MM.1S (cell line): Measurements from ENCODE around the gene CLEC3A.
"Not testable (repeated sequence)": the region's sequence is repeated elsewhere in the genome, so short reads cannot be mapped to it uniquely, and the experiment has no call there.

Experiments
- DNase-seq: peaks from one replicate; pipeline ENCODE4 v3.0.0-alpha.2; 2015
- H2AFZ ChIP-seq: fragments of 300-600 bp; sonication (generic); 2 replicates; pipeline ENCODE4 v1.6.0; 2016; ENCODE audit warnings: antibody characterized with exemption, low read length
- H3F3A ChIP-seq: fragments of 300-600 bp; sonication (generic); 2 replicates; pipeline ENCODE4 v1.6.1; 2016; ENCODE audit warnings: mild to moderate bottlenecking, antibody characterized with exemption, low read length, moderate library complexity, mixed read lengths; ENCODE audit not compliant: insufficient read depth
- H3K27ac ChIP-seq: fragments of 300-600 bp; sonication (generic); 2 replicates; pipeline ENCODE4 v1.5.1; 2016; ENCODE audit warnings: mild to moderate bottlenecking, low read length
- H3K27me3 ChIP-seq: fragments of 300-600 bp; sonication (generic); replicated peaks from 2 replicates; pipeline ENCODE4 v1.6.0; 2016; ENCODE audit warnings: low read length; ENCODE audit not compliant: insufficient read depth
- H3K36me3 ChIP-seq: fragments of 300-600 bp; sonication (generic); replicated peaks from 2 replicates; pipeline ENCODE4 v1.6.1; 2016; ENCODE audit warnings: mild to moderate bottlenecking, low read length, mixed read lengths; ENCODE audit not compliant: insufficient read depth
- H3K4me1 ChIP-seq: fragments of 300-600 bp; sonication (generic); 2 replicates; pipeline ENCODE4 v1.6.1; 2016; ENCODE audit warnings: low read length, mixed read lengths
- H3K4me2 ChIP-seq: fragments of 300-600 bp; sonication (generic); 2 replicates; pipeline ENCODE4 v1.6.0; 2016; ENCODE audit warnings: low read depth, low read length
- H3K4me3 ChIP-seq: fragments of 300-600 bp; sonication (generic); 2 replicates; pipeline ENCODE4 v1.5.1; 2016; ENCODE audit warnings: low read length, mixed read lengths
- H3K79me2 ChIP-seq: fragments of 300-600 bp; sonication (generic); 2 replicates; pipeline ENCODE4 v1.6.1; 2016; ENCODE audit warnings: mixed run types, low read length, mixed read lengths
- H3K9ac ChIP-seq: fragments of 300-600 bp; sonication (generic); 2 replicates; pipeline ENCODE4 v1.6.1; 2016; ENCODE audit warnings: low read length, mixed read lengths
- H3K9me2 ChIP-seq: fragments of 300-600 bp; sonication (generic); replicated peaks from 2 replicates; pipeline ENCODE4 v1.6.1; 2016; ENCODE audit warnings: mild to moderate bottlenecking, low read length, mixed read lengths; ENCODE audit not compliant: insufficient read depth
- H3K9me3 ChIP-seq: fragments of 300-600 bp; sonication (generic); replicated peaks from 2 replicates; pipeline ENCODE4 v1.6.1; 2016; ENCODE audit warnings: mild to moderate bottlenecking, low read length, mixed read lengths; ENCODE audit not compliant: insufficient read depth
- H4K20me1 ChIP-seq: fragments of 300-600 bp; sonication (generic); 2 replicates; pipeline ENCODE4 v1.6.1; 2016; ENCODE audit warnings: mild to moderate bottlenecking, low read length, moderate library complexity, mixed read lengths; ENCODE audit not compliant: insufficient read depth
- CTCF ChIP-seq: fragments of 300-600 bp; sonication (generic); IDR thresholded peaks from 2 replicates; pipeline ENCODE4 v1.5.1; 2016; ENCODE audit warnings: antibody characterized with exemption, low read length, mixed read lengths
- EZH2 ChIP-seq: fragments of 300-600 bp; sonication (generic); optimal IDR thresholded peaks from 2 replicates; pipeline ENCODE3; 2017; ENCODE audit warnings: low read depth, mild to moderate bottlenecking, antibody characterized with exemption, low read length, mixed read lengths
- EZH2phosphoT487 ChIP-seq: fragments of 300-600 bp; sonication (generic); IDR thresholded peaks from 2 replicates; pipeline ENCODE4 v1.6.1; 2018; ENCODE audit warnings: antibody characterized with exemption, low read length

Gene CLEC3A

GRCh38 chr16:77987810-77988209 is 34.5 kb upstream of the CLEC3A start:
- Histone ChIP-seq H3K9me2 (no peaks in the 10 kb centered on the region), H3K79me2 (no peaks in the 10 kb centered on the region), H3K9me3 (no peaks in the 10 kb centered on the region), H3K36me3 (no peaks in the 10 kb centered on the region), H3K4me2 (no peak overlapping the region), H3K27me3 (no peaks in the 10 kb centered on the region), H3K9ac (no peak overlapping the region), H3F3A (no peaks in the 10 kb centered on the region), H2AFZ (no peak overlapping the region), H4K20me1 (no peaks in the 10 kb centered on the region), H3K27ac (no peak overlapping the region), H3K4me3 (no peak overlapping the region), H3K4me1 (no peaks in the 10 kb centered on the region)
- TF ChIP-seq EZH2phosphoT487 = no peak
- no peak for DNase-seq

DNA sequence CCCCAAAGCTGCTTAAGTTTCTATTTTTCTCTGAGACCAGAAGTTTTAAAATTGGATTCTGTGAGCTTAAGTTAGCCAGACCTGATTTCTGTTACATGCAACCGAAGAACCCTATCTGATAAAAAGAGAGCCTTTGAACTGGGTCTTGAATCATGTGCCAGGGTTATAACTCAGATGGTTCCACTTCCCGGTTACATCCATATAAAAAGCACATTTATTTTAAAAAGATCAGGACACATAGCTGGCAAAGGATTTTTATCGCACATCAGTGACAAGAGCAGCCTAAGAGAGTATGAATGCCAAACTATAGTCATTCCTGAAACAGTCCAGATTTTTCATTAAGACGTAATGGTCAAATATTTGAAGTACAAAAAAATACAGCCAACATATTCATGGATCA is 32.5 kb upstream of the CLEC3A start:
- H3K9me2 ChIP-seq = no peaks in the 10 kb centered on the region
- no peaks in the 10 kb centered on the region for H3F3A ChIP-seq
- TF ChIP-seq EZH2 (no peak), EZH2phosphoT487 (no peak), CTCF (no peak)
- no peak overlapping the region for H3K4me3 ChIP-seq
- no peak for DNase-seq
- H3K36me3 ChIP-seq = no peaks in the 10 kb centered on the region
- H3K9ac ChIP-seq = no peak overlapping the region
- H3K4me1 ChIP-seq = no peaks in the 10 kb centered on the region
- H4K20me1 ChIP-seq = no peaks in the 10 kb centered on the region
- H2AFZ ChIP-seq = no peak overlapping the region
- no peak overlapping the region for H3K27ac ChIP-seq
- no peaks in the 10 kb centered on the region for H3K79me2 ChIP-seq
- no peak overlapping the region for H3K4me2 ChIP-seq
- H3K9me3 ChIP-seq = no peaks in the 10 kb centered on the region
- H3K27me3 ChIP-seq = no peaks in the 10 kb centered on the region

DNA sequence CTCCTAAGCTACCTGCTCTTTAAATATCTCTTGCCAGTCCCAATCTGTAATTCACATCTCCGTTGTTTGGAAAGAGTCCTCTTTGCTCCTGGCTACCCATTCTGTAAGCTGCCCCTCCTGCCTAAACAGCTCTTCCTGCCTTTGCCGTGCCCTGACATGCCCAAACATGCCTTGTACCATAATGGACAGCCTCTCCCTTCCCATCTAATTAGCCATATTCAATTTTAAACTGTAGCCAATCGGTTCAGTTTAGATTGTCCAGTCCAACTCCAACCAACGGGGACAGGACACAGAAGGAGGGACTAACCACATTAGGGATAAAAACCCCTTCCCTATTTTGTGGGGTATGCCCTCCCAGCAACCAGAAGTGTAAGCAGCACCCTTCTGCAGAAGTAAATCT is 30.6 kb upstream of the CLEC3A start:
- H3K36me3 ChIP-seq = no peaks in the 10 kb centered on the region
- no peak overlapping the region for H3K4me2 ChIP-seq
- no peak overlapping the region for H3K27ac ChIP-seq
- no peak overlapping the region for H2AFZ ChIP-seq
- TF ChIP-seq EZH2phosphoT487 (no peak), EZH2 (no peak), CTCF (no peak)
- H4K20me1 ChIP-seq = no peaks in the 10 kb centered on the region
- no peak for DNase-seq
- no peak overlapping the region for H3K4me3 ChIP-seq
- no peaks in the 10 kb centered on the region for H3F3A ChIP-seq
- H3K9ac ChIP-seq = no peak overlapping the region
- H3K9me2 ChIP-seq = no peaks in the 10 kb centered on the region
- no peaks in the 10 kb centered on the region for H3K79me2 ChIP-seq
- no peaks in the 10 kb centered on the region for H3K4me1 ChIP-seq
- no peaks in the 10 kb centered on the region for H3K9me3 ChIP-seq
- no peaks in the 10 kb centered on the region for H3K27me3 ChIP-seq

DNA sequence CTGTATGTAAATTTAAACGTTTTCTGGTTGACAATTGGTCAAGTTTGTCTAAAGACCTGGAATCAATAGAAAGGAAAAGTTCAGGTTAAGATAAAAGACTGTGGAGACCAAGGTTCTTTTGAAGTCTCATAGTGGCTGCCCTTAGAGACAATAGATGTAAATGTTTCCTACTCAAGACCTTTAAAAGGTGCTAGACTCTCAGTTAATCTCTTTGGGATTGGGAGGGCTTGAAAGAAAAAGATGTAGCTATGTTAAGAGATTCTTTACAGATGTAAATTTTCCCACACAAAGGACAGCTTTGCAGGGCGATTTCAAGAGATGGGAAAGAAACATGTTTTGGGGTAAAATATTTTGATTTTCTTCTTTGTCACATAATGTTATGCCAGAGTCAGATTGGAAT is 30.0 kb upstream of the CLEC3A start:
- H3K4me2 ChIP-seq = not testable (repeated sequence)

More for the DNA sequence above, 30.0 kb upstream of the CLEC3A start:
- H4K20me1 ChIP-seq, H3K9me3 ChIP-seq, H3F3A ChIP-seq, H3K4me3 ChIP-seq, H3K27ac ChIP-seq, H3K27me3 ChIP-seq, H3K9me2 ChIP-seq, H3K36me3 ChIP-seq, H2AFZ ChIP-seq, H3K9ac ChIP-seq, H3K4me1 ChIP-seq, DNase-seq, H3K79me2 ChIP-seq: not testable (repeated sequence)
